BJ (cell line): Measurements from ENCODE around the gene SORL1. TPM values are rescaled to one million over a fixed set of nuclear protein-coding genes. Genes with fewer than 3 reads are reported as not detected.

Source experiments
- CTCF ChIA-PET: fragments of 350-600 bp; formaldehyde crosslinking; extraction: SDS; loops from one replicate; lab custom pipeline; 2021; ENCODE audit warnings: antibody characterized with exemption, inconsistent platforms; lab: Yijun Ruan, JAX
- POLR2A ChIA-PET: fragments of 300-600 bp; sonication (Branson Sonifier 250); formaldehyde crosslinking; extraction: SDS; loops from one replicate; lab custom pipeline; 2021; ENCODE audit warnings: antibody characterized with exemption; lab: Charles Lee
- DNase-seq: peaks from one replicate; pipeline ENCODE4 v3.0.0-alpha.2; 2011; ENCODE audit warnings: low read depth
- H3K27me3 ChIP-seq: 2 replicates; pipeline ENCODE4 v1.6.0; 2011; ENCODE audit warnings: low read length; ENCODE audit not compliant: control insufficient read depth, insufficient read depth
- H3K36me3 ChIP-seq: 2 replicates; pipeline ENCODE4 v1.5.1; 2011; ENCODE audit warnings: low read length; ENCODE audit not compliant: control insufficient read depth, insufficient read depth
- H3K4me3 ChIP-seq: 2 replicates; pipeline ENCODE4 v1.5.1; 2011; ENCODE audit warnings: low read depth, mild to moderate bottlenecking, control low read depth, low read length
- polyA plus RNA-seq: library from polyadenylated mRNA; depleted of rRNA; stranded (reverse); fragments of >200 nt; gene quantifications from 2 replicates; pipeline ENCODE4 v1.2.3, GENCODE V29; 2011
- TF ChIP-seq, protein P1 (sequence below): IDR thresholded peaks from 2 replicates; pipeline ENCODE4 v1.5.1; 2011; ENCODE audit warnings: low read depth, mild to moderate bottlenecking, control low read depth, inconsistent platforms, low read length, moderate library complexity; ENCODE audit not compliant: insufficient read depth

SORL1 gene
- polyA plus RNA-seq, 1 experiment: 1.4 TPM

DNA sequence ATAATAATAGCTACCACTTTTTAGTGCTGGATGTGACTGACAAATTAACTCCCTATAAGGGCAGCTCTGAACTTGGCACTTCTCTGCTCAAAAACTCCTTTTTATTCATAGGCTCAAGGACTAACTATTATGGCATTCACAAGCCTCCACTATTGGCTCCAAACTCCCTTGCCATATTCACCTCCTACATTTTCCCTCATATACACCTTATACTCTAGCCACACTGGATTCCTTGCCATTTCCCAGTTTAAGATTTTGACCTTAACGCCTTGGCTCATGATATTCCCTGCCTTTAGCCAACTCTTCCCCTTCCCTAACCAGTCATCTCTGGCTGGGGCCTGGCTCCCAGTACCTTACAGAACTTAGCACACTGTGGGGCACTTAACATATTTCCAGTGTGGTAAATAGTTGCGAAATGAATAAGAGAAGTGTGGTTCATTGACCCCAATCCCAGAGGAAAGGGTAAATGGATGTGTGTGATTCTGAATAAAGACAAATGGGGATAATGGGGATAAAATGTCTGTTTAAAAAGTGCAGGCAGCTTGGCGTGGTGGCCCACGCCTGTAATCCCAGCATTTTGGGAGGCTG is 40.0 kb upstream of the SORL1 start:
- H3K27me3 ChIP-seq: 0 out of 2 replicates have a peak, but pooled peaks cover 3% of the 10 kb centered on the region
- no peak for DNase-seq

DNA sequence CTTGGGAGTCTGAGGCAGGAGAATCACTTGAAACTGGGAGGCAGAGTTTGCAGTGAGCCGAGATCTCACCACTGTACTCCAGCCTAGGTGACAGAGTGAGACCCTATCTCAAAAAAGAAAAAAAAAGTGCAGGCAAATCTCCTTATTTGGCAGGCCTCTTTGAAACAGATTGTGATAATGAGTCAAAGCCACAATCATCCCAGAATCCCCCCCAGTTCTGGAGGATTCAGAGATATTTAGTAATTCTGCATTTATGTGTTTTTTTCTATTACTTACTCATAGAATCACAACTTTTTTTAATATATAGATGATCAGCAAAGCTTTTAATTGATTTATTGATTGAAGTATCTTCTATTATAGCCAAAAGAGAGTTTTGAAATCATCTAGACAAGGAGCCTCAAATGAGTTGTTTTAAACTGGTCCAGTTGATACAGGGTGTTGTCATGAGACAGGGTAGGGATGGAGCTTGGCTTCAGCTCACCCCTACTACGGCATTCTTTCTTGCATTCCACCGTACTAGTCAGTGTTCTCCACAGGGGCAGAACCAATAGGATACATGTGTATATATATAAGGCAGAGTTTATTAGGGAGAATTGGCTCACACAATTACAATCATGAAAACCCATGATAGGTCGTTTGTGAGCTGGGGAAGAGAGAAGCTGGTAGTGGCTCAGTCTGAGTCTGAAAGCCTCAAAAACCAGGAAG is 39.3 kb upstream of the SORL1 start:
- Histone ChIP-seq H3K27me3 (0 out of 2 replicates have a peak, but pooled peaks cover 3% of the 10 kb centered on the region), H3K36me3 (no peaks in the 10 kb centered on the region), H3K4me3 (no peak overlapping the region)
- no peak for DNase-seq
- POLR2A ChIA-PET: no interaction called here
- TF ChIP-seq, protein P1, sequence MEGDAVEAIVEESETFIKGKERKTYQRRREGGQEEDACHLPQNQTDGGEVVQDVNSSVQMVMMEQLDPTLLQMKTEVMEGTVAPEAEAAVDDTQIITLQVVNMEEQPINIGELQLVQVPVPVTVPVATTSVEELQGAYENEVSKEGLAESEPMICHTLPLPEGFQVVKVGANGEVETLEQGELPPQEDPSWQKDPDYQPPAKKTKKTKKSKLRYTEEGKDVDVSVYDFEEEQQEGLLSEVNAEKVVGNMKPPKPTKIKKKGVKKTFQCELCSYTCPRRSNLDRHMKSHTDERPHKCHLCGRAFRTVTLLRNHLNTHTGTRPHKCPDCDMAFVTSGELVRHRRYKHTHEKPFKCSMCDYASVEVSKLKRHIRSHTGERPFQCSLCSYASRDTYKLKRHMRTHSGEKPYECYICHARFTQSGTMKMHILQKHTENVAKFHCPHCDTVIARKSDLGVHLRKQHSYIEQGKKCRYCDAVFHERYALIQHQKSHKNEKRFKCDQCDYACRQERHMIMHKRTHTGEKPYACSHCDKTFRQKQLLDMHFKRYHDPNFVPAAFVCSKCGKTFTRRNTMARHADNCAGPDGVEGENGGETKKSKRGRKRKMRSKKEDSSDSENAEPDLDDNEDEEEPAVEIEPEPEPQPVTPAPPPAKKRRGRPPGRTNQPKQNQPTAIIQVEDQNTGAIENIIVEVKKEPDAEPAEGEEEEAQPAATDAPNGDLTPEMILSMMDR: no peak
- CTCF ChIA-PET: interaction anchor here (0.7 kb wide), 1 partner anchor 238 kb away, joined by 3 read pairs; no protein-coding TSS in a partner anchor

More for the DNA sequence above, 40.0 kb upstream of the SORL1 start:
- no peaks in the 10 kb centered on the region for H3K36me3 ChIP-seq
- CTCF ChIA-PET: no interaction called here
- POLR2A ChIA-PET: no interaction called here
- no peak overlapping the region for H3K4me3 ChIP-seq
- TF ChIP-seq, protein P1: no peak

DNA sequence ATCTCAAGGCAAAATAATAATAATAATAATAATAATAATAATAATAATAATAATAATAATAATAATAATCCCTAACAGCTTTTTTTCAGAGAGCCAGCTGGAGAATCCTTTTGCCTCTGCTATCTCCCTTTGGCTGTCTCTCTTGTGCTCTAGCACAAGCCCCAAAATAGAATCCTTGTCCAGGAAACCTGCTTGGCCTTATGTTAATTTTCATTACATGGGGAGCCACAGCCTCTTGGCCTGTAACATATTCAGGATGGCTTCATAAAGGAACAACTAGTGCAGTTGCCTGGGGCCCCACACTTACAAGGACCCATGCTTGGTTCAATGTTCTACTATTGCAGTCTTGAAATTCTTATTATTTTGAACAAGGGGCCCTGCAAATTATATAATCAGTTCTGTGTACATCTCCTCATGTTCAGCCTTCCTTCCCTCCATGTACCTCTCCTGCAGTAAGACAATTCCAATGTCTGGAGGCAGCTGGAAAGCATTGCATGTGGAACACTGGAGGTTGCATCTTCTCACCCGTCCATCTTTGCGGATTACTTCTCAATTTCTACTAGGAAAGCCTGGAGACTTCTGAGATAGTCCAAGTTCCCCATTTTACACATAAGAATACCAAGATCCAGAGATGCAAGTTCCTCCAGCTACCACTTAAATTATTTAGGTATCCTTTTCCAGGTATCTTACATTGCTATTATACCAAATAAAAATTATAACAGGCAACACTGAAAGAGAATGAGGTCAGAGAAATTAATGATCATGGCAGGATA is 37.8 kb upstream of the SORL1 start:
- Histone ChIP-seq H3K36me3 (no peaks in the 10 kb centered on the region), H3K4me3 (no peak overlapping the region), H3K27me3 (no peaks in the 10 kb centered on the region)
- ChIA-PET CTCF (interaction anchor here (1.0 kb wide), 1 partner anchor 32 kb away, joined by 3 read pairs; no protein-coding TSS in a partner anchor), POLR2A (no interaction called here)
- DNase-seq: no peak
- TF ChIP-seq, protein P1: no peak

DNA sequence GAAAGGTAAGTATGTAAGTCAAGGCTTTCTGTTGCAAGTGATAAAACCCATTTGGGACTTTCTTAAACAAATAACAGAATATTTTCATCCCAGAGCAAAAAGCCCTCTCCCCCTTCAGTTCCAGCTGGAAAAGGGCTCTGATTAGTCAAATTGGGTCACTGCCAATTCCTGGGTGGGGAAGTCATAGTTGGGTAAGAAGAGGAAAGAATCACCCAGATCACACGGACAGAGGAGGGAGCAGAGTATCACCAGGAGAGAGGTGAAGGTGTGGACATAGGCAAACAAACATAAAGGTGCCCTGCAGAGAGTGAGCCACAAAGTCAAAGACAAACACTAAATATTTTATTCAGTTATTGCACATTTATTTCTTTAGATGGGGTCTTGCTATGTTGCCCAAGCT is 36.3 kb upstream of the SORL1 start:
- no peaks in the 10 kb centered on the region for H3K36me3 ChIP-seq
- H3K4me3 ChIP-seq: no peak overlapping the region
- TF ChIP-seq, protein P1: no peak
- no peak for DNase-seq
- ChIA-PET POLR2A (no interaction called here), CTCF (interaction anchor here (0.8 kb wide), 1 partner anchor 12 kb away, joined by 3 read pairs; no protein-coding TSS in a partner anchor)
- no peaks in the 10 kb centered on the region for H3K27me3 ChIP-seq
